Mesendoderm (in vitro differentiated cells): ENCODE data around the gene FBXW2.

Experiments used
- DNase-seq: peaks from one replicate; pipeline ENCODE4 v3.0.0; 2013
- H2AK5ac ChIP-seq: 2 replicates; pipeline ENCODE4 v1.6.1; 2013; ENCODE audit warnings: low read length, inconsistent platforms
- H2BK120ac ChIP-seq: 2 replicates; pipeline ENCODE4 v1.6.1; 2013; ENCODE audit warnings: low read depth, mild to moderate bottlenecking, low read length, moderate library complexity, mixed read lengths
- H2BK15ac ChIP-seq: replicated peaks from 2 replicates; pipeline ENCODE4 v1.6.1; 2013; ENCODE audit warnings: low read depth, mild to moderate bottlenecking, moderate library complexity
- H2BK5ac ChIP-seq: 2 replicates; pipeline ENCODE4 v1.6.1; 2013; ENCODE audit warnings: low read length, inconsistent platforms
- H3K18ac ChIP-seq: 2 replicates; pipeline ENCODE4 v1.6.1; 2013; ENCODE audit warnings: mild to moderate bottlenecking, low read length, mixed read lengths
- H3K23ac ChIP-seq: one replicate; pipeline ENCODE4 v1.6.1; 2013; ENCODE audit warnings: low read length
- H3K27ac ChIP-seq: 2 replicates; pipeline ENCODE4 v1.5.1; 2013; ENCODE audit warnings: low read depth, mild to moderate bottlenecking, inconsistent platforms, low read length, moderate library complexity
- H3K27me3 ChIP-seq: 2 replicates; pipeline ENCODE4 v1.6.1; 2013; ENCODE audit warnings: low read length, control low read depth, mild to moderate bottlenecking, inconsistent platforms; ENCODE audit not compliant: insufficient read depth, poor library complexity
- H3K36me3 ChIP-seq: 2 replicates; pipeline ENCODE4 v1.6.1; 2013; ENCODE audit warnings: low read length, inconsistent platforms; ENCODE audit not compliant: control insufficient read depth, insufficient read depth
- H3K4ac ChIP-seq: one replicate; pipeline ENCODE4 v1.6.1; 2013; ENCODE audit warnings: low read depth, mild to moderate bottlenecking, low read length, moderate library complexity
- H3K4me1 ChIP-seq: 2 replicates; pipeline ENCODE4 v1.6.1; 2013; ENCODE audit warnings: low read depth, low read length, inconsistent platforms; ENCODE audit not compliant: control insufficient read depth
- H3K4me2 ChIP-seq: 2 replicates; pipeline ENCODE4 v1.6.1; 2013; ENCODE audit warnings: low read length
- H3K4me3 ChIP-seq: 2 replicates; pipeline ENCODE4 v1.5.1; 2013; ENCODE audit warnings: mild to moderate bottlenecking, low read length
- H3K56ac ChIP-seq: one replicate; pipeline ENCODE4 v1.6.1; 2013; ENCODE audit warnings: low read length
- H3K79me1 ChIP-seq: 2 replicates; pipeline ENCODE4 v1.6.1; 2013; ENCODE audit warnings: low read length, inconsistent platforms
- H3K79me2 ChIP-seq: 2 replicates; pipeline ENCODE4 v1.6.1; 2013; ENCODE audit warnings: mild to moderate bottlenecking, low read length; ENCODE audit not compliant: control insufficient read depth, insufficient read depth
- H3K9ac ChIP-seq: 2 replicates; pipeline ENCODE4 v1.6.1; 2013; ENCODE audit warnings: low read length, inconsistent platforms
- H4K5ac ChIP-seq: one replicate; pipeline ENCODE4 v1.6.1; 2013; ENCODE audit warnings: low read length
- H4K8ac ChIP-seq: one replicate; pipeline ENCODE4 v1.6.1; 2013; ENCODE audit warnings: low read depth, mild to moderate bottlenecking, control low read depth, low read length, moderate library complexity
- WGBS: extraction: QIAGEN DNeasy Blood & Tissue Kit; methylation state at CpG from one replicate; pipeline ENCODE4 v1.1.7; 2013; ENCODE audit warnings: low lambda C conversion rate, missing lambda C conversion rate; ENCODE audit not compliant: insufficient coverage; ENCODE audit errors: extremely low coverage; 5-methylcytosine and 5-hydroxymethylcytosine counted together

FBXW2 gene

DNA sequence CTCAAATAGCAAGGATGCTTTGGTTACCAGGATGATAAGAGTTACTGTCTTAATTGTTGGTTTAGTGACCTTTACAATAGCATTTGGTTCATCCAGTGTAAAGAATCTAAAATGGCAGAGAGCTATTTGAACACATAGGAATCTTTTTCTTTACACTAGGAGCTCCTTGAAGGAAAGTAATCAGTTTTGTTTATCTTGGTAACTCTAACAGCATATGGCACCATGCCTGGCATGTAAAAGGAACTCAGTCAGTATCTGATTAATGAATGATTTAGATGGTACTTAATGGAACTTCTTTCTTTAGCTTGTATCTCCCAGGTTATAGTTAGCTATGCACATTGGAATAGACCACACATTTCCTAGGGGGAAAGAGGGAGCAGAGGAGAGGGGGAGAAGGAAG, 39.6 kb upstream of the FBXW2 start:
- DNase-seq = no peak
- Histone ChIP-seq H3K4ac (no peak overlapping the region), H3K4me1 (no peaks in the 10 kb centered on the region), H3K18ac (no peak overlapping the region), H3K36me3 (peaks cover 6% of the 10 kb centered on the region), H3K56ac (no peak overlapping the region), H2BK120ac (no peak overlapping the region), H3K27me3 (no peaks in the 10 kb centered on the region), H4K8ac (peak overlapping the region; percentile 39), H2BK15ac (no peak overlapping the region), H3K79me1 (peaks cover 3% of the 10 kb centered on the region), H3K4me3 (no peak overlapping the region), H2BK5ac (no peak overlapping the region), H4K5ac (no peak overlapping the region), H3K27ac (no peak overlapping the region), H3K79me2 (peaks cover 2% of the 10 kb centered on the region), H3K9ac (no peak overlapping the region), H3K4me2 (no peak overlapping the region), H2AK5ac (no peak overlapping the region), H3K23ac (no peak overlapping the region)

DNA sequence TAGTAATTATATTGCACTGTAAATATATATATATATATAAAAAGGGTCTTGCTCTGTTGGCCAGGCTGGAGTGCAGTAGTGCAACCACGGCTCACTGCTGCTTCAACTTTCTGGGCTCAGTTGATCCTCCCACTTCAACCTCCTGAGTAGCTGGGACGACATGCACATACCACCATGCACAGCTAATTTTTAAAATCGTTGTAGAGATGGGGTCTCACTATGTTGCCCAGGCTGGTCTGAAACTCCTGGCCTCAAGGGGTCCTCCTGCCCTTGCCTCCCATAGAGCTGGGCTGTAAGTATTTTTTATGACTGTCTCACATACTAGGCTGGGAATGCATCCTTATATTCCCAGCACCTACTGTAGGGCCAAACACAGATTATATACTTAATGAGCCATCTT, 37.6 kb upstream of the FBXW2 start:
- Histone ChIP-seq H3K9ac (no peak overlapping the region), H3K79me2 (no peaks in the 10 kb centered on the region), H3K56ac (no peak overlapping the region), H3K4me1 (no peaks in the 10 kb centered on the region), H3K27ac (no peak overlapping the region), H2AK5ac (no peak overlapping the region), H2BK120ac (no peak overlapping the region), H4K5ac (no peak overlapping the region), H2BK15ac (no peak overlapping the region), H3K4ac (no peak overlapping the region), H4K8ac (no peak overlapping the region), H3K18ac (no peak overlapping the region), H3K36me3 (peaks cover 6% of the 10 kb centered on the region), H3K4me3 (no peak overlapping the region), H3K27me3 (no peaks in the 10 kb centered on the region), H3K4me2 (no peak overlapping the region), H3K79me1 (peaks cover 3% of the 10 kb centered on the region), H3K23ac (no peak overlapping the region), H2BK5ac (no peak overlapping the region)
- DNase-seq = no peak
- WGBS = no CpG with 5 or more reads among the region's 3 CpGs

DNA sequence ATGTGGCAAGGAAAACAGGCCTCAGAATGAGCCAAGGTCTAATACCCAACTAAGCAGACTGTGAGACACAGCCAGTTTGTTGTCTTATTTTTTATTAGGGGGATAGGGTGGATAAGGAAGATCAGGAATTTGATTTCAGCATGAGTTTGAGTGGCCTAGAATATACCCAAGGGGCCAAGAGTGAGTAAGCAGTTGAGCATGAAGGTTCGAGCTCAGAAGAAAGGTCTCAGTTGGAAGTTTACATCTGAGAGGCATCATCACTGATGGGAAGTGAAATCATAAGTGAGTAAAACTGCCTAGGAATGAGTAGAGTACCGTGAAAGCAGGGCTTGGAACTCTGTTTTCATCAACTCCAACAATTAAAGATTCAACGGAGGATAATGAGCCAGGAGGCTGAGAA, 36.9 kb upstream of the FBXW2 start:
- no peak overlapping the region for H3K9ac ChIP-seq
- no peak overlapping the region for H3K56ac ChIP-seq
- no peak overlapping the region for H2AK5ac ChIP-seq
- H3K4me3 ChIP-seq = no peak overlapping the region
- H3K4me1 ChIP-seq = no peaks in the 10 kb centered on the region
- no peak overlapping the region for H4K5ac ChIP-seq
- peaks cover 6% of the 10 kb centered on the region for H3K36me3 ChIP-seq
- no peak overlapping the region for H3K27ac ChIP-seq
- no peaks in the 10 kb centered on the region for H3K27me3 ChIP-seq
- H2BK15ac ChIP-seq = no peak overlapping the region
- no peaks in the 10 kb centered on the region for H3K79me2 ChIP-seq
- H3K18ac ChIP-seq = no peak overlapping the region
- peaks cover 3% of the 10 kb centered on the region for H3K79me1 ChIP-seq
- H3K4me2 ChIP-seq = no peak overlapping the region
- H2BK120ac ChIP-seq = no peak overlapping the region
- H4K8ac ChIP-seq = no peak overlapping the region
- no CpG with 5 or more reads among the region's 3 CpGs for WGBS
- H2BK5ac ChIP-seq = no peak overlapping the region
- H3K23ac ChIP-seq = no peak overlapping the region
- no peak for DNase-seq
- H3K4ac ChIP-seq = no peak overlapping the region

DNA sequence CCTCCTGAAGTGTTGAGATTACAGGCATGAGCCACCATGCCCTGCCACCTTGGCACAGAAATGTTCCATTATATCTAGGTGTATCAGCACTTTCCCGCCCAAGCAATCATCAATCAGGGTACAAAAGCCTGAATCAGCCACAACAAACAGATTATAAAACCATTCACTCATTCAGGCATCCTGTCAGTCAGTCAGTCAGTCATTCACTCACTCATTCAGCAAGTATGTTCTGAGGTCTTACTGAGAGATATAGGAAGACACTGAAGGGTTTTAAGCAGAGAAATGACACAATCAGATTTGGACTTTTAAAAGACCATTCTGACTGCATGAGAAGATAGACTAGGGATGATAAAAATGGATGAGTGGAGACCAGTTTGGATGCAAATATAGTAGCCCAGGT, 36.4 kb upstream of the FBXW2 start:
- Histone ChIP-seq H3K4me2 (no peak overlapping the region), H3K4me1 (no peaks in the 10 kb centered on the region), H2AK5ac (no peak overlapping the region), H3K79me2 (no peaks in the 10 kb centered on the region), H3K18ac (no peak overlapping the region), H3K23ac (no peak overlapping the region), H4K8ac (no peak overlapping the region), H3K9ac (no peak overlapping the region), H2BK5ac (no peak overlapping the region), H3K79me1 (peaks cover 3% of the 10 kb centered on the region), H2BK15ac (no peak overlapping the region), H3K27me3 (no peaks in the 10 kb centered on the region), H4K5ac (no peak overlapping the region), H2BK120ac (no peak overlapping the region), H3K56ac (no peak overlapping the region), H3K36me3 (peaks cover 6% of the 10 kb centered on the region), H3K4me3 (no peak overlapping the region), H3K4ac (no peak overlapping the region), H3K27ac (no peak overlapping the region)
- no CpG with 5 or more reads among the region's 1 CpG for WGBS
- no peak for DNase-seq

DNA sequence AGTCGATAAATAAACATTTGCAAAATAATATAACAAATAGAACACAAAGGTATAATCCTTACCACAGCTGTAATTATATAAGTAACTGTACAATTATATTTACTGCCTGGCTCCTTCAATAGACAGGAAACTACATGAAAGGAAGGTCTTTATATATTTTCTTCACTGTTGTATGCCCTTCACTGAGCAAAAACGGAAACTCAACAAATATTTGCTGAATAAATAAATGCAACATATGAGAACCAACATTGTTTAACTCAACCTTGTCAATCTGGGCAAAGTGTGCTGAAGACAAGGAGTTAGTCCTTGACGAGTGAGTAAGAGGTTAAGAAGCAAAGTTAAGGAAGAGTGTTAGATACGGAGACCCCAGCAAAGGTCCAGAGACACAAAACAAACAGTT, 26.9 kb upstream of the FBXW2 start:
- H3K79me2 ChIP-seq = no peaks in the 10 kb centered on the region
- no peak overlapping the region for H2AK5ac ChIP-seq
- H3K79me1 ChIP-seq = no peaks in the 10 kb centered on the region
- no peak overlapping the region for H3K4ac ChIP-seq
- no peak overlapping the region for H3K4me3 ChIP-seq
- no peak overlapping the region for H4K8ac ChIP-seq
- H3K56ac ChIP-seq = no peak overlapping the region
- no peak for DNase-seq
- no peak overlapping the region for H3K18ac ChIP-seq
- H3K36me3 ChIP-seq = peaks cover 12% of the 10 kb centered on the region
- no peak overlapping the region for H3K23ac ChIP-seq
- H4K5ac ChIP-seq = no peak overlapping the region
- no CpG with 5 or more reads among the region's 4 CpGs for WGBS
- no peak overlapping the region for H2BK15ac ChIP-seq
- H3K4me1 ChIP-seq = no peaks in the 10 kb centered on the region
- H3K4me2 ChIP-seq = no peak overlapping the region
- no peak overlapping the region for H2BK120ac ChIP-seq
- no peaks in the 10 kb centered on the region for H3K27me3 ChIP-seq
- no peak overlapping the region for H3K9ac ChIP-seq
- H3K27ac ChIP-seq = no peak overlapping the region
- H2BK5ac ChIP-seq = no peak overlapping the region

DNA sequence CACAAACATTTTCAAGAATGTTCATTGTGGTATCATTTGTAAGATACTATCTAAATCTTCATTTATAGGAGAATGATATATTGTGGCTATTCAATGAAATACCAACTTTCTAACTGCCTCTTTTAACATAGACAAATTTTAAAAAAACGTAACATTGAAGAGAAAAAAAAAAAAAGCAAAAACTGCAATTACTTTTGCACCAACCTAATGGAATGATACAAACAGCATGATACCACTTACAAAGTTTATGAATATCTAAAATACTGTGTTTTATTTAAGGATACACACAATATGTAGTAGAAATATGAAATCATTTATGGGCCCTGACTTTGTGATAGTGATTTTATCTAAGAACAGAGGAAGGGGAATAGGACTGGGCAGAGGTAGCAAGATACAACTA, 25.4 kb upstream of the FBXW2 start:
- Histone ChIP-seq H4K8ac (no peak overlapping the region), H3K23ac (no peak overlapping the region), H3K79me1 (no peaks in the 10 kb centered on the region), H4K5ac (no peak overlapping the region), H2BK5ac (no peak overlapping the region), H3K4me1 (no peaks in the 10 kb centered on the region), H2BK15ac (no peak overlapping the region), H3K9ac (no peak overlapping the region), H3K79me2 (no peaks in the 10 kb centered on the region), H3K4ac (no peak overlapping the region), H3K4me3 (no peak overlapping the region), H3K27ac (no peak overlapping the region), H2AK5ac (no peak overlapping the region), H3K36me3 (peaks cover 12% of the 10 kb centered on the region), H3K18ac (no peak overlapping the region), H2BK120ac (no peak overlapping the region), H3K56ac (no peak overlapping the region), H3K27me3 (no peaks in the 10 kb centered on the region), H3K4me2 (no peak overlapping the region)
- WGBS = no CpG with 5 or more reads among the region's 1 CpG
- no peak for DNase-seq
